Activated naive CD8-positive, alpha-beta T cell treated with anti-CD3 and anti-CD28 coated beads, Interleukin-2, amount 10 ng/mL, durations not matched to agents 7 days and 5 days (primary cell): ENCODE results near the gene LSP1. TPM values are rescaled to one million over a fixed set of nuclear protein-coding genes. Genes with fewer than 3 reads are reported as not detected.
A peak's percentile ranks its signal among the peaks of the same experiment; 100 is the strongest.
"Not testable (repeated sequence)": the region's sequence is repeated elsewhere in the genome, so short reads cannot be mapped to it uniquely, and the experiment has no call there.

Experiments
- ATAC-seq: fragments of 150-1000 bp; cut with Tn5 transposase; one replicate; pipeline ENCODE4 v1.10.0; 2021; ENCODE audit warnings: low read depth, moderate library complexity
- POLR2A ChIA-PET: fragments of 350-600 bp; sonication (Branson Sonifier 250); formaldehyde crosslinking; loops from one replicate; lab custom pipeline; 2021; ENCODE audit warnings: antibody characterized with exemption; lab: Charles Lee
- DNase-seq: peaks from one replicate; pipeline ENCODE4 v3.0.0; 2021
- H3K27ac Mint-ChIP-seq: one replicate; pipeline ENCODE4 v1.8.0; 2022; ENCODE audit warnings: mild to moderate bottlenecking, mixed read lengths
- H3K27me3 Mint-ChIP-seq: one replicate; pipeline ENCODE4 v1.8.0; 2022; ENCODE audit warnings: mild to moderate bottlenecking, moderate library complexity, mixed read lengths
- H3K36me3 Mint-ChIP-seq: one replicate; pipeline ENCODE4 v1.8.0; 2021; ENCODE audit warnings: mild to moderate bottlenecking, mixed read lengths
- H3K4me1 Mint-ChIP-seq: one replicate; pipeline ENCODE4 v1.8.0; 2021; ENCODE audit warnings: mixed read lengths
- H3K4me3 Mint-ChIP-seq: one replicate; pipeline ENCODE4 v1.8.0; 2022; ENCODE audit warnings: mild to moderate bottlenecking, moderate library complexity, mixed read lengths
- H3K9me3 Mint-ChIP-seq: one replicate; pipeline ENCODE4 v1.8.0; 2021; ENCODE audit warnings: mixed read lengths
- microRNA-seq: library from miRNA; unstranded; fragments of <30 nt; microRNA quantifications from one replicate; pipeline ENCODE4 v1.2.0, GENCODE V29; 2022
- total RNA-seq, 2 experiments: library from RNA; stranded (reverse); gene quantifications; one replicate each; pipeline ENCODE4 v1.2.3, GENCODE V29; 2021

LSP1 gene
- total RNA-seq, 2 experiments from 2014 or later = 438 to 453 TPM

DNA sequence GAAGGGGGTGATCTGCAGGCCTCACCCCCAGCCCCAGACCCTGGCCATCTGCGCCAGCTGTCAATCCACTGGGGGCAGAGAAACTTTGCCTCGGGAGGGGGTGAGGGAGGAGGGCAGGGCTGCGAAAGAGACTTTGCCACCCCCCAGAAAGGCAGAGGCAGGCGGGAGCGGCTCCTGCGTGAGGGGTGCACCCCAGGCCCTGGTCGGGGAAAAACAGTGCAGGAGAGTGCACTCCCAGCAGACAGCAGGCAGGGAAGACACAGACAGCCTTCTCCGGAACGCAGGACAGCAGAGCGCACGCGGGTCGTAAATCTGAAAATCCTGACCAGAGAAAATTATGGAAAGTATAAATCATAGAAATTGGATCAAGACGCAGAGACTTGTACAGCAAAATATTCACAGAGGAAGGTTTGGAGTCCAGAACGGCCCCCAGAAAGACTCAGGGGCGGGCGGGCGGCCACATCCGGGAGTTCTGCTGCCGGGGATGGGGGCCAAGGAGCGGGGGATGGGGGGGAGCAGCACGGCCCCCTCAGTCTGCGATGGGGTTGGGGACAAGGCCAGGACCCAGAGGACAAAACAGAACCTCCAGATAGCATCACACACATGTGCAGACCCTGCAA is 86.2 kb downstream of the LSP1 start:
- Mint-ChIP-seq H3K27ac (peak overlapping the region; percentile 86), H3K4me3 (peak overlapping the region; percentile 41), H3K27me3 (no peaks in the 10 kb centered on the region), H3K36me3 (no peaks in the 10 kb centered on the region), H3K9me3 (no peaks in the 10 kb centered on the region), H3K4me1 (peaks cover 5% of the 10 kb centered on the region)
- DNase-seq = peak; percentile 67
- ATAC-seq = peak; percentile 72
- POLR2A ChIA-PET = no interaction called here

DNA sequence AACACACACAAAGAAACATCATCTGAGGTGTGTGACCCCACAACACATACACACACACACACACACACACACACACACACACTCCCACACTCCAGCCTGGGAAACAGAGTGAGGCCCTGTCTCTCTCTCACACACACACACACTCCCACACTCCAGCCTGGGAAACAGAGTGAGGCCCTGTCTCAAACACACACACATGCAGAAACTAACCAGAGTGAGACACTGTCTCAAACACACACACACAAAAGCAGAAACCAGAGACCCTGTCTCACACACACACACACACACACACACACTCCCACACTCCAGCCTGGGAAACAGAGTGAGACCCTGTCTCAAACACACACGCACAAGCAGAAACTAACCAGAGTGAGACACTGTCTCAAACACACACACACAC is 86.9 kb downstream of the LSP1 start:
- H3K4me3 Mint-ChIP-seq, H3K27me3 Mint-ChIP-seq, H3K9me3 Mint-ChIP-seq, ATAC-seq, H3K36me3 Mint-ChIP-seq, POLR2A ChIA-PET, DNase-seq, H3K4me1 Mint-ChIP-seq: not testable (repeated sequence)
- H3K27ac Mint-ChIP-seq = peak overlapping the region; percentile 31

Small RNA genes lying within 50 kb of the gene (microRNA-seq; reads per million reads assigned to microRNA genes)
- gene MIR4298 (not detected), gene MIR7847 (not detected)

Other genes with a start within 250 kb of the LSP1 start
- not detected for gene KRTAP5-3, start 244.6 kb upstream of the LSP1 start, total RNA-seq
- gene KRTAP5-4, start 230.9 kb upstream of the LSP1 start, total RNA-seq = not detected
- not detected for gene KRTAP5-5, start 223.3 kb upstream of the LSP1 start, total RNA-seq
- not detected for gene KRTAP5-6, start 155.9 kb upstream of the LSP1 start, total RNA-seq
- 1 to 10 TPM in 1 of 2 experiments, under 1 TPM in 1; 0.82 to 1.3 TPM for gene IFITM10, start 102.5 kb upstream of the LSP1 start, total RNA-seq
- gene CTSD, start 89.2 kb upstream of the LSP1 start, total RNA-seq = 100 to 1,000 TPM; 192 to 208 TPM
- gene SYT8, start 18.1 kb upstream of the LSP1 start, total RNA-seq = not detected
- under 1 TPM in 1 of 2 experiments, not detected in 1; 0.67 TPM for gene TNNI2, start 14.1 kb upstream of the LSP1 start, total RNA-seq
- not detected for gene PRR33, start 38.8 kb downstream of the LSP1 start, total RNA-seq
- 10 to 100 TPM; 13.7 to 16.7 TPM for gene TNNT3, start 66.6 kb downstream of the LSP1 start, total RNA-seq
- gene MRPL23, start 94.2 kb downstream of the LSP1 start, total RNA-seq = 10 to 100 TPM; 76.2 to 77.7 TPM
- gene H19, start 144.8 kb downstream of the LSP1 start, total RNA-seq = not detected